Activated CD4-positive, alpha-beta T cell treated with anti-CD3 and anti-CD28 coated beads, Interleukin-2, amount 50 U/mL, for 1 hour (primary cell): ENCODE results near the gene VEPH1.
"Not testable (repeated sequence)": the region's sequence is repeated elsewhere in the genome, so short reads cannot be mapped to it uniquely, and the experiment has no call there.

Experiments
- DNase-seq: peaks from one replicate; pipeline ENCODE4 v3.0.0-alpha.2; 2020

Gene VEPH1

DNA sequence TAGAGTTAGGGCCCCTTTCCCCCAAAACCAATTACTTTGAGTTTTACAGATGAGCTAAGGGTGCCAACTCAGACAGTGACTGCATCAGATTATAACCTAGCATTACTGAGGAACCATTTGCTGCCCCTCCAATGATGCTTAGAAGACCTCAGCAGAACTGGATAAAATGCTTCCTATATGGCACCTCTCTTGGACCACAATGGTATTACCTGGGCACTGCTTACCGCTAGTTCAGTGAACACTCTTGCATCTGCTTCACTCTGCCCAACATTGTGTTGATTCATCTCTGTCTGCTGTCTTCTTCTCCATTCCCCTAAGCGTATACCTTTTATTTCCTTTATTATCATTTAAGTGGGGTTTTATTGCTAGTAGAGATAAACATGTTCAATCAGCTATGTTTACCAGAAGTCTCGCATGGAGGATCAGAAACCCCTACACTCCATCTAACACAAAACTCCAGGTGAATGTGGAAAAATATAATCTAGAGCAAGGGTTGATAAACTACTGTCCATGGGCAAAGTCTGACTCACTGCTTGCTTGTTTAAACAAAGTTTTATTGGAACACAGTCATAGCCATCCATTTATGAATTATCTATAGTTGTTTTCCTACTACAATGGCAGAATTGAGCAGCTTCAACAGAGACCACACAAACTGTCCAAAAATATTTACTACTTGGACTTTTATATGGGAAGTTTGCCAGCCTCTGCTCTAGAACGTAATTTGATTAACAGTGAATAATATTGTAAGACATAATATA is 166.8 kb downstream of the VEPH1 start:
- no peak for DNase-seq

DNA sequence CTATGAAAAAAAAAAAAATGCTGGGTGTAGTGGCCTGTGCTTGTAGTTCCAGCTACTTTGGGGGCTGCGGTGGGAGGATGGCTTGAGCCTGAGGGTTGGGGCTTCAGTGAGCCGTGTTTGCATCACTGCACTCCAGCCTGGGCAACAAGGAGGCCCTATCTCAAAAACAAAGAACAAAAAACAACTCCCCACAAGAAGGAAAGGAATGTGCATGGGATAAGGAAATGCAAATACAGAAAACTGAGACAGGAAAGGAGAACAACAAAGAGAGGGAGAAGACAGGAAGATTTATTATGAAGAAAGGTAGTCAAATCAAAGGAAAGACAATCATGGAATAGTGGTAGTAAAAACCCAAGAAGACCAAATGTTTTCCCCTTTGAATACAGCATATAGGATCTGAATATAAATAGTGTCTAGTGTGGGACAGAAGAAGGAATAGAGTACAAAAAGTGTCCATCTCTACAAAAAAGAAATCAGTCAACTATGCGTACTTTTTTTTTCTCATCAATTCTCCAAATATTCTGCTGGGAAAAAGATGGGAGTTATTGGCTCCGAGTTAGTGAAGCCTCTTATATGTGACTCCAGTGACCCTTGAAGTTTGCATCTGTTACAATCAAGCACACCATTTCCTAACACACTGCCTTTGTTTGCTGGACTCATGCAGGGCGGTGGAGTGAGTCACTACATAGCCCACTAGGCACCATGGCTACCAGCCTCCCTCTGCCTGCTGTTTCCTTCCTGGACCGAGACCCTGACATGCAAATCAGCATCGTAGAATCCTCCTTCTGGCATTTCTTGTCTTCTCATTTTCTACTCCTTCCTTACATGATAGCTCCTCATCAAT is 167.8 kb downstream of the VEPH1 start:
- no peak for DNase-seq

GRCh38 chr3:157333551-157333991 is 169.6 kb downstream of the VEPH1 start:
- DNase-seq, result no peak

DNA sequence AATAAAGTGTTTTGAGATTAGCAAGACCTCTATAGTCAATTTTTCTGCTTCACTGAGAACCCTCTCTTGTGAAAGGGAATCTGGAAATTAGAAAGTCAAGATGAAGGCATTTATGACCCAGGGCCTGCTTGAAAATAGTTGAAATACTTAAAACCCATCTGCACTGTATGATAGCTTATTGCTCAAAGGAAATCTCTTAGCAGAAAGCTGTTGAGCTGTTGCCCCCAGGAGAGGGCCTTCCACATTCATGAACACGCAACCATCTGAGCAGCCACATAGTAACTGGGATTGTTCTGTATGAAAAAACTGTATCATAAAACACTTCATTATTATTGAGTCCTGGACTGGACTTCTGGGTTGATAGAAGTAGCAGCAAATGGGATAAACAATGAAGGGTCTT is 173.0 kb downstream of the VEPH1 start:
- no peak for DNase-seq

DNA sequence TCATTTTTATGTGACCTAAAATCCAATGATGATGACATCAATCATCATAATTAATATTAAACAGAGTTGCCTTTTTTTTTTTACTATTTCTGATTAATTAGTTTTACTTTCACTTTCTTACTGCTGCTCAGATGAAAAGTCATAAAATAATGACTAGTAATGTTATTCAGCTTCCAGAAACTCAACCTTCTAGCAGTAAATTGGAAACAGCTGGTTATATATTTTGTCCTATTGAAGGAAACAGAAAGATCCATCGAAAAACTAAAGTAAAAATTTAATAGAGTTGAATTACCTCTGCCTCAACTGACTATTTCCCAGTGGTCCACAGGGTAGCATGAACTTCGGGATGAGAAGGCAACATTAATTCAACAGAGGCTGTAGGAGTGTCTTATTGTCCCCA is 173.7 kb downstream of the VEPH1 start:
- DNase-seq, result no peak

DNA sequence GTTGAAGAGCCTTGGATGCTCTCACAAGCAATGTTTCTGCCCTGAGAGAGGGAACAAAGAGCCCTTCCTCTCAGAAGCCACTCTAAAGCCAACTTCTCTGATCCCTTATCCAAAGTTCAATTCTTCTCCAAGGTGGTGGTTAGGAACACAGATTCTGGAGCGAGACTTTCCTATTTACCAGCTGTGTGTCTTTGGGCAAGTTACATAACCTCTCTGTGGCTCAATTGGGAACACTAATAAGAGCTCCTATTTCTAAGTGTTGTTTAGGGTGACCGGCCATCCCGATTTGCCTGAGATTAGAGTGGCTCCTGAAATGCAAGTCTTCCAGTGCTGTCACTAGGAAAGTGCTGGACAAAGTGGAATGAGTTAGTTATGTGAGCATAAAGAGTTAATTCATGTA is 175.4 kb downstream of the VEPH1 start:
- DNase-seq, result no peak

GRCh38 chr3:157327018-157327417 is 176.2 kb downstream of the VEPH1 start:
- no peak for DNase-seq

DNA sequence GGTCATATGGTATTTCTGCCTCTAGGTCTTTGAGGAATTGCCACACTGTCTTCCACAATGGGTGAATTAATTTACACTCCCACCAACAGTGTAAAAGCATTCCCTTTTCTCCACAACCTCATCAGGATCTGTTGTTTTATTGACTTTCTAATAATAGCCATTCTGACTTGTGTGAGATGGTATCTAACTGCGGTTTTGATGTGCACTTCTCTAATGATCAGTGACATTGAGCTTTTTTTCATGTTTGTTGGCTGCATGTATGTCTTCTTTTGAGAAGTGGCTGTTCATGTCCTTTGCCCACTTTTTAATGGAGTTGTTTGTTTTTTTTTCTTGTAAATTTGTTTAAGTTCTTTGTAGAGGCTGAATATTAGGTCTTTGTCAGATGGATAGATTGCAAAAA is 178.3 kb downstream of the VEPH1 start:
- not testable (repeated sequence) for DNase-seq

DNA sequence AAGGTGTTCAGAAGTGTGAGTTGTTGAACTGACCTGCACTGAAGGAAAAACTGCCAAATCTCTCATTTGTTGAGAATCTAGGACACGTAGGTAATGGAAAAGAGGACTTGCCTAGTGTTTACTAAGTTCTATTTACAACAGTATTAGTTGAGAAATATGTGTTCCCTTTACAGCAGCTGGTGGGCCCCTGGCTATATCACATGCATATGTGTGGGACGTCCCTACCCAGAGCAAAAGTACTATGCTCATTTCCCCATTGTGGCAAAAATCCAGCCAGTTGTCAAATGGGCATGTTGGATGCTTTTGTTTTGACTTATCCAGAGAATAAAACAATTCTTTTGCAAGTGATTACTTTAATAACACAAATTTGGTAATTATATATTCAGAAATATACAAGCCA is 179.9 kb downstream of the VEPH1 start:
- DNase-seq, result no peak

GRCh38 chr3:157319672-157320071 is 183.5 kb downstream of the VEPH1 start:
- DNase-seq, result no peak

- DNase-seq, result no peak
Observed at GRCh38 chr3:157318639-157319288, 184.5 kb downstream of the VEPH1 start.

DNA sequence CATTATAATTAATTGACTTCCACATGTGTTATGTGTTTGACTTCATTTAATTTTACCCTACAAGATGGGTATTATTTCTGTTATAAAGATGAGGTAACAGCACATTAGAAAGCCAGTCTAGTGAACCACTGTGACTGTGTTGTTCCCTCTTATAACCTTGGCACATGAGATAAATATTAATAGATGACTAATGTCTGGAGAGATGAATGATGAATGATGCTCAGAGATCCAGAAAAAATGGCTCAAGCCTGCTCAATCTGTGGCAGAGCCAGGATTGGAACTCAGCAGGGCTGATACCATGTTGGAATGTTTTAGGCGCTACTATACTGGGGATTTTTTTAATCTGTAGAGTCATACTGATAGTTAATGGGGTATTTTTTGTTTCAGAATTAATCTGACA is 185.3 kb downstream of the VEPH1 start:
- DNase-seq, result no peak

- DNase-seq, result no peak
Observed at GRCh38 chr3:157313186-157313585, 190.0 kb downstream of the VEPH1 start.

- DNase-seq, result no peak
Observed at GRCh38 chr3:157312376-157312745, 190.9 kb downstream of the VEPH1 start.

- DNase-seq, result no peak
Observed at GRCh38 chr3:157311633-157312375, 191.4 kb downstream of the VEPH1 start.

DNA sequence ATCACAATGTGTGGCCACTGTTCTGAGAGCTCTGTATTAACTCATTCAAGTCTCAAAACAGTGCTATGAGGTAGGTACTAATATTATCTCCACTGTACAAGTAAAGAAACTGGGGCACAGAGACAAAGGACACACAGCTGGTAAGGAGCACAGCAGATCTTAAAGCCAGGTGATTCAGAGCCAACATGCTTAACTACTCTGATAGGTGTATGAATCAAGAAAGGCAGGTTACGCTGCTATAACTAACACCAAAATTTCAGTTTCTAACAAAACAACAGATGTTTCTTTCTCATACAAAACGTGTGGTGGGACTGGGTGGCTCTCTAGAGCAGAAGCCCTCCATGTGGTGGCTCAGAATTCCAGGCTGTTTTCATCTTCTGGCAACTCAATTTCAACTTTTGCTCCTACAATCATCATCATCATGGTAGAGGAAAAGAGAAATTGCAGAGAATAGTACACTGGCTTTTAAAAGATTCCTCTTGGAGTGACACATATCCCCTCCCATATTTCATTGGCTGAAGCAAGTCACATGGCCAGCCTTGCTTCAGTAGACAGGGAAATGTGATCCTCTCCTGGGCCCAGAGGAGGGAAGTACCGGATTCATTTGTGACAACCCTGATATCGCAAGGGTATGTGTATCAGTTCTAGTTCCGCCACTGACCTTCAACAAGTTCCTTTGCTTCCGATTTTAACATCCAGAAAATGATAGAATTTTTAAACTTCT is 192.7 kb downstream of the VEPH1 start:
- DNase-seq, result no peak

DNA sequence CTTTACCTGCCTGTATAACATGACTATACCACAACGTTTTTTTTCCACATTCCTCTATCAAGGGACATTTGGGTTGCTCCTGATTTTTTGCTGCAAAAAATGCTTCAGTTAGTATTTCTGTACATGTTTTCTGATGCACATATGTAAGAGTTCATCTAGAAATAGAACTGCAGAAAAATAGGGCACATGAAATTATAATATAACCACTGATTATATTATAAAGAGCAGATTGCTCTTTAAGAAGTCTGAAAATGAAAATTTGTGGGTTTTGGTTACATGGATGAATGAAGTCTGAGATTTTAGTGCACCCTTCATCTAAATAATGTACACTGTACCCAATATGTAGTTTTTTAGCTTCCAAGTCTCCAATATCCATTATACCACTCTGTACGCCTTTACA is 196.7 kb downstream of the VEPH1 start:
- no peak for DNase-seq

DNA sequence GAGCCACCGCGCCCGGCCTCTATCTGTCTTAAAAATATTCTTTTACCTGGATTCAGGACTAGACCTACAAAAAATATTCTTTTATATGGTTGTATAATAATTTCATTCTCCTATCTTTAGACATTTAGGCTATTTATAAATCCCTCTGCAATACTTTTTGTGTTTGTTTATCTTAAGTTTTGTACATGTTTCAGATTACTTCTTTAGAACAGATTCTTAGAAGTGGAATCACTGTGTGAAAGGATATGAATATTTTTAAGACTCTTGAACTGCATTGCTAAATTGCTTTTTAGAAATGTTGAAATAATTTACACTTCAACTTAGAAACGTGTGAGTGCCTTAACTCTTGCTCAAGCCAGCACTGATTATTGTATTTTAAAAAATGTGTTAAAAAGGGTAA is 197.8 kb downstream of the VEPH1 start:
- no peak for DNase-seq

- no peak for DNase-seq
Observed at GRCh38 chr3:157301755-157302154, 201.5 kb downstream of the VEPH1 start.

DNA sequence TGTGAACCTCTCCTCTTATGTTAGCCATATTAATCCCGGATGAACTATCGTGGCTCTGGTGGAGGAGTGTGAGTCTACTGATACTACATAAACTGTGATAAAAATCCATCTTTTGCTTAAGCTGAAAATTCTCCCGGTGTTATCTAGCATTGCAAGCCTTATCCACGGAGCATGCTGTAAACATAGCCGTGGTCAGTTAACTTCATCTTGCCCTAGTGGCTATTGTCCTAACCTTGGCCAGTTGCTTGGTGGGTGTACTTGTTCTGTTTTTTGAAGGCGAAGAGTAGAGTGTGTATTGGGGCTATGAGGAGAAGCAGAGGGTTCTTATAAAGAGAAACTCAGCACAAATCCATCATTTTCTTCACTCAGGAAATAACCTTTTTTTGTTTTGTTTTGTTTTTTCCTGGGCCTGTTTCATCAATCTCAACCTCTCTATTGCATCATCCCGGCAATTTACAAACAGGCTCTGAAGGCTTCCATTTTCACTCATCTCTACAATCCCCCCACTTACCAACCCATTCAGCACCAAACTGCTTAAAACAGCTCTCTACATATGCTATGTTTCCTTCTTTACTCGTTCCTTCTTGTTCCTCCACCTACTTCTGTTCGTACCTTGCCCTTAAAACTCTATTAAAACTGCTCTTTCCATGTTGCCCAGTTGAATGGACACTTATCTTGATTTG is 202.1 kb downstream of the VEPH1 start:
- DNase-seq, result no peak

- DNase-seq, result no peak
Observed at GRCh38 chr3:157300094-157300493, 203.1 kb downstream of the VEPH1 start.
